Neuronal stem cell (in vitro differentiated cells): ENCODE measurements around the gene C1QTNF9B.
"Not testable (repeated sequence)": the region's sequence is repeated elsewhere in the genome, so short reads cannot be mapped to it uniquely, and the experiment has no call there.

Source experiments
- DNase-seq: peaks from one replicate; pipeline ENCODE4 v3.0.0-alpha.2; 2013; ENCODE audit warnings: low spot score
- H2AFZ ChIP-seq: one replicate; pipeline ENCODE4 v1.6.1; 2013; ENCODE audit warnings: mild to moderate bottlenecking, low read length, inconsistent platforms
- H2AK5ac ChIP-seq: 2 replicates; pipeline ENCODE4 v1.6.1; 2013; ENCODE audit warnings: low read depth, mild to moderate bottlenecking, inconsistent platforms, low read length, moderate library complexity, mixed read lengths
- H2BK120ac ChIP-seq: 2 replicates; pipeline ENCODE4 v1.6.1; 2013; ENCODE audit warnings: low read depth, mild to moderate bottlenecking, inconsistent platforms, low read length, moderate library complexity, mixed read lengths
- H2BK12ac ChIP-seq: one replicate; pipeline ENCODE4 v1.6.1; 2013; ENCODE audit warnings: low read length, inconsistent platforms
- H2BK15ac ChIP-seq: 2 replicates; pipeline ENCODE4 v1.6.1; 2013; ENCODE audit warnings: mild to moderate bottlenecking, low read length, inconsistent platforms, mixed read lengths
- H2BK5ac ChIP-seq: one replicate; pipeline ENCODE4 v1.6.1; 2013; ENCODE audit warnings: inconsistent platforms, mild to moderate bottlenecking, low read length, moderate library complexity
- H3K14ac ChIP-seq: one replicate; pipeline ENCODE4 v1.6.1; 2013; ENCODE audit warnings: low read length, inconsistent platforms
- H3K18ac ChIP-seq: 2 replicates; pipeline ENCODE4 v1.6.1; 2013; ENCODE audit warnings: low read length, inconsistent platforms
- H3K23ac ChIP-seq: 2 replicates; pipeline ENCODE4 v1.6.1; 2013; ENCODE audit warnings: low read depth, mild to moderate bottlenecking, mixed read lengths, low read length, inconsistent platforms; ENCODE audit not compliant: poor library complexity
- H3K27ac ChIP-seq: replicated peaks from 3 replicates; pipeline ENCODE4 v1.5.1; 2013; ENCODE audit warnings: low read length, inconsistent platforms
- H3K27me3 ChIP-seq, 3 experiments: 2 replicates each; pipeline ENCODE4 v1.6.1; 2013; ENCODE audit warnings: low read length in 3 of 3, mild to moderate bottlenecking in 2 of 3, inconsistent platforms in 1 of 3, low read depth in 1 of 3, mixed read lengths in 1 of 3, moderate library complexity in 1 of 3; ENCODE audit not compliant: control insufficient read depth in 3 of 3, insufficient read depth in 3 of 3
- H3K36me3 ChIP-seq, 2 donors: replicated peaks in 1 of 2; 2 replicates each; pipeline ENCODE4 v1.6.1; 2013; ENCODE audit warnings: low read length in 2 of 2; ENCODE audit not compliant: control insufficient read depth in 2 of 2, insufficient read depth in 2 of 2
- H3K4ac ChIP-seq: 2 replicates; pipeline ENCODE4 v1.6.1; 2013; ENCODE audit warnings: inconsistent platforms, mild to moderate bottlenecking, low read length, moderate library complexity
- H3K4me1 ChIP-seq, 2 donors: 1 replicate in 1 of 2; 2 replicates in 1 of 2; pipeline ENCODE4 v1.6.1; 2013; ENCODE audit warnings: low read length in 2 of 2, low read depth in 1 of 2; ENCODE audit not compliant: control insufficient read depth in 2 of 2, insufficient read depth in 1 of 2
- H3K4me2 ChIP-seq: one replicate; pipeline ENCODE4 v1.6.1; 2013; ENCODE audit warnings: mild to moderate bottlenecking, low read length, inconsistent platforms; ENCODE audit not compliant: insufficient read depth, poor library complexity, severe bottlenecking
- H3K4me3 ChIP-seq, 2 donors: 2 replicates each; pipeline ENCODE4 v1.5.1; 2013; ENCODE audit warnings: low read length in 2 of 2, mild to moderate bottlenecking in 2 of 2, inconsistent platforms in 1 of 2, moderate library complexity in 1 of 2
- H3K79me1 ChIP-seq: one replicate; pipeline ENCODE4 v1.6.1; 2013; ENCODE audit warnings: low read depth, mild to moderate bottlenecking, inconsistent platforms, low read length, moderate library complexity
- H3K9ac ChIP-seq: one replicate; pipeline ENCODE4 v1.6.1; 2013; ENCODE audit warnings: mild to moderate bottlenecking, low read depth, low read length, inconsistent platforms; ENCODE audit not compliant: poor library complexity
- H3K9me3 ChIP-seq, 2 donors: replicated peaks in 1 of 2; 2 replicates each; pipeline versions ENCODE3 to v1.6.1; 2013; ENCODE audit warnings: low read length in 2 of 2, mild to moderate bottlenecking in 2 of 2, inconsistent platforms in 1 of 2, low read depth in 1 of 2, mixed read lengths in 1 of 2, moderate library complexity in 1 of 2; ENCODE audit not compliant: control insufficient read depth in 2 of 2, insufficient read depth in 1 of 2
- H4K8ac ChIP-seq: one replicate; pipeline ENCODE4 v1.6.1; 2013; ENCODE audit warnings: low read depth, mild to moderate bottlenecking, inconsistent platforms, low read length, moderate library complexity
- H4K91ac ChIP-seq: one replicate; pipeline ENCODE4 v1.6.1; 2013; ENCODE audit warnings: low read length, low read depth, mild to moderate bottlenecking, inconsistent platforms; ENCODE audit not compliant: poor library complexity
- WGBS, 2 donors: extraction: QIAGEN DNeasy Blood & Tissue Kit; methylation state at CpG; one replicate each; pipeline ENCODE4 v1.1.7; 2013; ENCODE audit warnings: missing lambda C conversion rate in 2 of 2, mixed read lengths in 1 of 2; ENCODE audit not compliant: insufficient read length in 2 of 2, insufficient replicate concordance in 1 of 2; ENCODE audit errors: extremely low coverage in 2 of 2; 5-methylcytosine and 5-hydroxymethylcytosine counted together

C1QTNF9B gene

GRCh38 chr13:23889615-23890607 lies 7.4 kb downstream of the C1QTNF9B start:
- H3K9ac ChIP-seq, result no peak overlapping the region
- H4K8ac ChIP-seq, result no peak overlapping the region
- DNase-seq, result peak; percentile 33
- WGBS, 2 donors, result 100% methylated on average over 2 of the region's 15 CpGs; no CpG with 5 or more reads in 1 of the 2 donors
- no peaks in the 10 kb centered on the region for H3K27me3 ChIP-seq
- no peak overlapping the region for H4K91ac ChIP-seq
- H3K4me1 ChIP-seq, result peaks cover 0 to 3% of the 10 kb centered on the region in 2 donors
- no peak overlapping the region for H2BK15ac ChIP-seq
- H3K18ac ChIP-seq, result no peak overlapping the region
- H3K4me2 ChIP-seq, result no peak overlapping the region
- no peak overlapping the region for H3K23ac ChIP-seq
- no peak overlapping the region for H2BK120ac ChIP-seq
- H2BK12ac ChIP-seq, result no peak overlapping the region
- H2AK5ac ChIP-seq, result no peak overlapping the region
- no peak overlapping the region for H3K4ac ChIP-seq
- H3K36me3 ChIP-seq, result peaks cover under 1 to 2% of the 10 kb centered on the region in 2 donors
- H3K27ac ChIP-seq, result no peak overlapping the region
- peak overlapping the region in 1 of 2 donors; percentile 90 for H3K4me3 ChIP-seq
- no peaks in the 10 kb centered on the region for H3K79me1 ChIP-seq
- peak overlapping the region; percentile 83 for H2AFZ ChIP-seq
- H3K14ac ChIP-seq, result no peak overlapping the region
- no peak overlapping the region for H2BK5ac ChIP-seq
- H3K9me3 ChIP-seq, result no peaks in the 10 kb centered on the region

- no peaks in the 10 kb centered on the region for H3K27me3 ChIP-seq
- peak within 1 kb of the TSS; percentile 89 for H3K4me2 ChIP-seq
- H3K4me1 ChIP-seq, result peaks cover 0 to 3% of the 10 kb centered on the region in 2 donors
- H3K79me1 ChIP-seq, result no peaks in the 10 kb centered on the region
- peak within 1 kb of the TSS; percentile 37 for H3K23ac ChIP-seq
- DNase-seq, result peak; percentile 90
- no peak within 1 kb of the TSS for H2BK5ac ChIP-seq
- peak within 1 kb of the TSS; percentile 90 to 95 for H3K4me3 ChIP-seq
- H4K8ac ChIP-seq, result no peak within 1 kb of the TSS
- H2BK12ac ChIP-seq, result no peak within 1 kb of the TSS
- no CpG with 5 or more reads among the region's 75 CpGs for WGBS, 2 donors
- H3K9ac ChIP-seq, result peak within 1 kb of the TSS; percentile 88
- H3K4ac ChIP-seq, result no peak within 1 kb of the TSS
- no peak within 1 kb of the TSS for H4K91ac ChIP-seq
- H2BK120ac ChIP-seq, result no peak within 1 kb of the TSS
- H3K9me3 ChIP-seq, result no peaks in the 10 kb centered on the region
- peak within 1 kb of the TSS; percentile 41 for H3K18ac ChIP-seq
- no peak within 1 kb of the TSS for H3K14ac ChIP-seq
- H3K36me3 ChIP-seq, result peaks cover 4 to 8% of the 10 kb centered on the region in 2 donors
- no peak within 1 kb of the TSS for H2BK15ac ChIP-seq
- no peak within 1 kb of the TSS for H2AK5ac ChIP-seq
- H2AFZ ChIP-seq, result peak within 1 kb of the TSS; percentile 94
- H3K27ac ChIP-seq, result peak within 1 kb of the TSS; percentile 33
These were observed 8.4 kb downstream of the C1QTNF9B start, which contains the start of gene MIPEP for GRCh38 chr13:23888658-23889614. Gene MIPEP (minus strand): TSS chr13:23889400. CDS start chr13:23889320, 80 bp downstream.

GRCh38 chr13:23884361-23884760 lies 12.9 kb downstream of the C1QTNF9B start:
- H3K23ac ChIP-seq, H3K9ac ChIP-seq, H2BK120ac ChIP-seq, H2BK12ac ChIP-seq, H3K79me1 ChIP-seq, H3K27ac ChIP-seq, H4K91ac ChIP-seq, H2AK5ac ChIP-seq, H3K4me1 ChIP-seq, H3K18ac ChIP-seq, H4K8ac ChIP-seq, H2AFZ ChIP-seq, H3K4me3 ChIP-seq, H3K4me2 ChIP-seq, H3K4ac ChIP-seq, H2BK5ac ChIP-seq, H2BK15ac ChIP-seq, H3K14ac ChIP-seq, H3K9me3 ChIP-seq, DNase-seq, H3K27me3 ChIP-seq: not testable (repeated sequence)
- peaks cover 4 to 15% of the 10 kb centered on the region in 2 donors for H3K36me3 ChIP-seq
- no CpG with 5 or more reads among the region's 3 CpGs for WGBS, 2 donors
